HepG2 (cell line): Measurements from ENCODE around the gene CACNG4.

ENCODE experiments used
- CCAR2 ChIP-seq: fragments of 200-400 bp; formaldehyde crosslinking; optimal IDR thresholded peaks from 2 replicates; pipeline ENCODE3; 2018; ENCODE audit warnings: low read depth, mild to moderate bottlenecking, low read length, moderate library complexity
- EP300 ChIP-seq, 3 experiments: sonication (generic) in 1 of 3; formaldehyde crosslinking in 1 of 3; IDR thresholded peaks; 2 replicates each; pipeline versions ENCODE4 v1.5.1 to v1.6.1; 2011 to 2020; ENCODE audit warnings: low read depth in 2 of 3, low read length in 2 of 3, borderline replicate concordance in 1 of 3, improper control_type of control experiment in 1 of 3, mild to moderate bottlenecking in 1 of 3, missing genetic modification reagents in 1 of 3, moderate library complexity in 1 of 3
- JUN ChIP-seq: sonication (generic); formaldehyde crosslinking; IDR thresholded peaks from 2 replicates; pipeline ENCODE4 v1.4.0; 2020; ENCODE audit warnings: mild to moderate bottlenecking, missing genetic modification reagents
- NR2F2 ChIP-seq: IDR thresholded peaks from 2 replicates; pipeline ENCODE4 v1.6.1; 2012; ENCODE audit warnings: low read depth, inconsistent platforms, borderline replicate concordance
- POLR2AphosphoS5 ChIP-seq: IDR thresholded peaks from 2 replicates; pipeline ENCODE4 v1.6.1; 2012; ENCODE audit warnings: low read depth, low read length
- SP1 ChIP-seq, 2 experiments: fragments of 450-650 bp in 1 of 2; sonication (generic) in 1 of 2; formaldehyde crosslinking in 1 of 2; IDR thresholded peaks; 2 replicates each; pipeline versions ENCODE4 v1.4.0 to v1.6.1; 2016 to 2020; ENCODE audit warnings: missing genetic modification reagents in 1 of 2
- SUZ12 ChIP-seq: fragments of 150-350 bp; IDR thresholded peaks from 2 replicates; pipeline ENCODE4 v1.6.1; 2014; ENCODE audit warnings: low read depth, low read length
- TCF7 ChIP-seq: sonication (generic); IDR thresholded peaks from 2 replicates; pipeline ENCODE4 v1.6.1; 2016; ENCODE audit warnings: antibody characterized with exemption, low read depth
- ZNF12 ChIP-seq: sonication (generic); formaldehyde crosslinking; IDR thresholded peaks from 2 replicates; pipeline ENCODE4 v1.5.0; 2020; ENCODE audit warnings: missing genetic modification reagents
- ZNF205 ChIP-seq: IDR thresholded peaks from 2 replicates; pipeline ENCODE4 v1.6.1; 2018; ENCODE audit warnings: missing biosample characterization, missing genetic modification reagents
- TF ChIP-seq, protein P1 (sequence below): sonication (generic); formaldehyde crosslinking; conservative IDR thresholded peaks from 2 replicates; pipeline ENCODE4 v1.4.0; 2020; ENCODE audit warnings: missing genetic modification reagents
- TF ChIP-seq, protein P2 (sequence below): sonication (generic); formaldehyde crosslinking; IDR thresholded peaks from 2 replicates; pipeline ENCODE4 v1.5.0; 2020; ENCODE audit warnings: mild to moderate bottlenecking, missing genetic modification reagents, moderate library complexity

DNA sequence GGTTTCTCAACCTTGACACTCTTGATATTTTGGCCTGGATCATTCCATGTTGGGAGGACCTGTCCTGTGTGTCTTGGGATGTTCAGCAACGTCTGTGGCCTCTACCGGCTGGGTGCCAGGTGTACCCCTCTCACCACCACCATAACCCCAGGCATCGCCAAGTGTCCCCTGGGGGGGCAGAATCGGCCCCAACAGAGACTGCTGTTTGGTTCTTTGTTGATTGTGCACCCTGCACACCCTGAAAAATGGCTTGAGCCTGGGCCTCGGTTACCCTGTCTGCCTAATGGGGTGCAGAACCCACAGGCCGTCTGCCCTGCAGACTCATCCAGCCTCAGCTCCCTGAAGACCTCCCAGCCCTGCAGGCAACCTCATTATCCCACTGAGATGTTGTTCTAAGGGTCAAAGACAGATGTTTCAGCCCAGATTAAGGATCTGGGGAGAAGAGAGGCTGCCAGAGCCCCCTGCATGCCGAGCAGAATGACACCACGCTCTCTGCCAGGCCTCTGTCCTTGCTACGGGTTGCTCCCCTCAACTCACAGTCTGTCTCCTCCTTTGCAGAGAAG, 89.0 kb downstream of the CACNG4 start:
- TF ChIP-seq CCAR2 (no peak), SP1 (IDR thresholded peaks at IDR 0.05) (no peak), SP1 (CRISPR knock-in tag; IDR thresholded peaks at IDR 0.05) (no peak), ZNF205 (CRISPR knock-in tag) (no peak), TCF7 (no peak), ZNF12 (CRISPR knock-in tag) (no peak), EP300 (IDR thresholded peaks at IDR 0.05; ENCODE audit: low read depth in 2 of 2, low read length in 2 of 2) (no peak), EP300 (CRISPR knock-in tag; IDR thresholded peaks at IDR 0.05; ENCODE audit: borderline replicate concordance) (no peak), SUZ12 (no peak), NR2F2 (no peak), POLR2AphosphoS5 (no peak), JUN (no peak)
- TF ChIP-seq, protein P1, sequence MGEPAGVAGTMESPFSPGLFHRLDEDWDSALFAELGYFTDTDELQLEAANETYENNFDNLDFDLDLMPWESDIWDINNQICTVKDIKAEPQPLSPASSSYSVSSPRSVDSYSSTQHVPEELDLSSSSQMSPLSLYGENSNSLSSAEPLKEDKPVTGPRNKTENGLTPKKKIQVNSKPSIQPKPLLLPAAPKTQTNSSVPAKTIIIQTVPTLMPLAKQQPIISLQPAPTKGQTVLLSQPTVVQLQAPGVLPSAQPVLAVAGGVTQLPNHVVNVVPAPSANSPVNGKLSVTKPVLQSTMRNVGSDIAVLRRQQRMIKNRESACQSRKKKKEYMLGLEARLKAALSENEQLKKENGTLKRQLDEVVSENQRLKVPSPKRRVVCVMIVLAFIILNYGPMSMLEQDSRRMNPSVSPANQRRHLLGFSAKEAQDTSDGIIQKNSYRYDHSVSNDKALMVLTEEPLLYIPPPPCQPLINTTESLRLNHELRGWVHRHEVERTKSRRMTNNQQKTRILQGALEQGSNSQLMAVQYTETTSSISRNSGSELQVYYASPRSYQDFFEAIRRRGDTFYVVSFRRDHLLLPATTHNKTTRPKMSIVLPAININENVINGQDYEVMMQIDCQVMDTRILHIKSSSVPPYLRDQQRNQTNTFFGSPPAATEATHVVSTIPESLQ (CRISPR knock-in tag), result no peak
- TF ChIP-seq, protein P2, sequence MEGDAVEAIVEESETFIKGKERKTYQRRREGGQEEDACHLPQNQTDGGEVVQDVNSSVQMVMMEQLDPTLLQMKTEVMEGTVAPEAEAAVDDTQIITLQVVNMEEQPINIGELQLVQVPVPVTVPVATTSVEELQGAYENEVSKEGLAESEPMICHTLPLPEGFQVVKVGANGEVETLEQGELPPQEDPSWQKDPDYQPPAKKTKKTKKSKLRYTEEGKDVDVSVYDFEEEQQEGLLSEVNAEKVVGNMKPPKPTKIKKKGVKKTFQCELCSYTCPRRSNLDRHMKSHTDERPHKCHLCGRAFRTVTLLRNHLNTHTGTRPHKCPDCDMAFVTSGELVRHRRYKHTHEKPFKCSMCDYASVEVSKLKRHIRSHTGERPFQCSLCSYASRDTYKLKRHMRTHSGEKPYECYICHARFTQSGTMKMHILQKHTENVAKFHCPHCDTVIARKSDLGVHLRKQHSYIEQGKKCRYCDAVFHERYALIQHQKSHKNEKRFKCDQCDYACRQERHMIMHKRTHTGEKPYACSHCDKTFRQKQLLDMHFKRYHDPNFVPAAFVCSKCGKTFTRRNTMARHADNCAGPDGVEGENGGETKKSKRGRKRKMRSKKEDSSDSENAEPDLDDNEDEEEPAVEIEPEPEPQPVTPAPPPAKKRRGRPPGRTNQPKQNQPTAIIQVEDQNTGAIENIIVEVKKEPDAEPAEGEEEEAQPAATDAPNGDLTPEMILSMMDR (CRISPR knock-in tag), result no peak
